ENCODE results near the gene RPL18. TPM values are rescaled to one million over a fixed set of nuclear protein-coding genes. Genes with fewer than 3 reads are reported as not detected.

The RPL18 gene
- total and polyA plus RNA-seq, 2 experiments from 2014 or later, result 659 to 1,266 TPM

DNA sequence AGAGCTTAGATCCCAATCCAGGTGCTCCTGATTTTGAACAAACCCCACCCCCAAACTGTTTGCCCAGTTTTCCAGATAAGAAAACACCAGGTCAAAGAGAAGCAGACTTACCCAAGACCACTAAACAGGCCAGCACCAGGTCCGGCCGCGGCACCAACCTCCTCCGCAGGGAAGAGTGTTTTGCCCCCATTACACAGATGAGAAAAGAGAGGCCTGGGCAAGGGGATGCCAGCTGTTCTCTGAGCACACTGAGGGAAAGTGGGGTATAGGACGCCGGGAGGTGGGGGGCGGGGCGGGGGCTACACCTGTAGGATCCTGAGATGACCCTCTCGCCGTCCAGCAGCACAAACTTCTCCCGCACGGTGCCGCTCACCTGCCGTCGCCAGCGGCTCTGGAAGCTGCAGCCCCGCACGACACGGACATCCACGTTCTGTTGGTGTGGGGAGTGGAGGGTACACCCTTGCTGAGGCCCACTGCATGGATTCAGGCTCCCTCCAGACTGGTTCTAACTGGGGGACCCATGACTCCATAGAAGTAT is 9.3 kb downstream of the RPL18 start:
- TF ChIP-seq EZH2phosphoT487 (IDR thresholded peaks at IDR 0.05; ENCODE audit: insufficient read depth, low read depth) (no peak), EZH2 (IDR thresholded peaks at IDR 0.05; ENCODE audit: insufficient read depth, poor library complexity, severe bottlenecking) (no peak)
- Histone ChIP-seq H3K4me1 (ENCODE audit: insufficient read depth) (no peaks in the 10 kb centered on the region), H3F3A (ENCODE audit: insufficient read depth) (0 out of 2 replicates have a peak, but pooled peaks cover 6% of the 10 kb centered on the region), H3K36me3 (ENCODE audit: low read depth) (no peaks in the 10 kb centered on the region), H3K79me2 (ENCODE audit: insufficient read depth) (no peaks in the 10 kb centered on the region), H3K9ac (no peak overlapping the region), H4K20me1 (ENCODE audit: insufficient read depth) (no peaks in the 10 kb centered on the region), H3K27ac (no peak overlapping the region), H3K4me2 (ENCODE audit: unreplicated experiment) (no peak overlapping the region), H3K9me2 (ENCODE audit: insufficient read depth) (no peaks in the 10 kb centered on the region), H3K4me3 (no peak overlapping the region), H3K27me3 (replicated peaks; ENCODE audit: insufficient read depth) (no peaks in the 10 kb centered on the region), H3K9me3 (ENCODE audit: low read depth) (no peaks in the 10 kb centered on the region), H2AFZ (no peak overlapping the region)
- in situ Hi-C loops (cut with MboI), result no loop called here
- no peak for DNase-seq
- WGBS, 2 experiments (ENCODE audit: low coverage in 1 of 2, low lambda C conversion rate in 2 of 2, missing lambda C conversion rate in 2 of 2), result 90 to 94% methylated on average over 10 to 20 of the region's 20 CpGs

DNA sequence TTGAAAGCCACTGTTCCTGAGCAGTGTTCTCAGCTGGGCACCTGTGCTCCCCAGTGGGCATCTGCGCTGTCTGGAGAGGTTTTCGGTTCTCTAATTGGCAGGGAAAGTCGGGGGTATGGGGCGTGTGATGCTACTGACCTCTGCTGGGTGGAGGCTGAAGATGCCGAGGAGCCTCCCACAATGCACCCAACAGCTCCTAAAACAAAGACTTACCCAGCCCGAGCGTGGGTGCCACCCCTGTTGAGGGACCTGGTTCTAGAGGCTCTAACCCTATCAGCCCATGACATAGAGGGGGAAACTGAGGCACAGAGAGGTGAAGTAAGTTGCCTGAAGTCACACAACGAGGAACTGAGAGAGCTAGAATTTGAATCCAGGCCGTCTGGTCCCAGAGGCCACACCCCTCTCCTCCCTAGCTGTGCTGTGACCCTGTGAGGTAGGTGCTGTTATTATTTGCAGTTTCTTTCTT is 10.1 kb downstream of the RPL18 start:
- H3K4me3 ChIP-seq, result no peak overlapping the region
- H3K9me2 ChIP-seq (ENCODE audit: insufficient read depth), result no peaks in the 10 kb centered on the region
- no peaks in the 10 kb centered on the region for H3K27me3 ChIP-seq (replicated peaks; ENCODE audit: insufficient read depth)
- no peak for TF ChIP-seq EZH2 (IDR thresholded peaks at IDR 0.05; ENCODE audit: insufficient read depth, poor library complexity, severe bottlenecking)
- no peak for TF ChIP-seq EZH2phosphoT487 (IDR thresholded peaks at IDR 0.05; ENCODE audit: insufficient read depth, low read depth)
- no peaks in the 10 kb centered on the region for H3K36me3 ChIP-seq (ENCODE audit: low read depth)
- H3K27ac ChIP-seq, result no peak overlapping the region
- no peaks in the 10 kb centered on the region for H3K4me1 ChIP-seq (ENCODE audit: insufficient read depth)
- no peaks in the 10 kb centered on the region for H3K9me3 ChIP-seq (ENCODE audit: low read depth)
- peak; percentile 73 for DNase-seq
- peak overlapping the region; percentile 61 for H3K4me2 ChIP-seq (ENCODE audit: unreplicated experiment)
- H2AFZ ChIP-seq, result peak overlapping the region; percentile 87
- no peaks in the 10 kb centered on the region for H3K79me2 ChIP-seq (ENCODE audit: insufficient read depth)
- in situ Hi-C loops (cut with MboI), result no loop called here
- no peak overlapping the region for H3K9ac ChIP-seq
- 0 out of 2 replicates have a peak, but pooled peaks cover 2% of the 10 kb centered on the region for H3F3A ChIP-seq (ENCODE audit: insufficient read depth)
- WGBS, 2 experiments (ENCODE audit: low coverage in 1 of 2, low lambda C conversion rate in 2 of 2, missing lambda C conversion rate in 2 of 2), result 12 to 20% methylated on average over 9 of the region's 9 CpGs
- no peaks in the 10 kb centered on the region for H4K20me1 ChIP-seq (ENCODE audit: insufficient read depth)

DNA sequence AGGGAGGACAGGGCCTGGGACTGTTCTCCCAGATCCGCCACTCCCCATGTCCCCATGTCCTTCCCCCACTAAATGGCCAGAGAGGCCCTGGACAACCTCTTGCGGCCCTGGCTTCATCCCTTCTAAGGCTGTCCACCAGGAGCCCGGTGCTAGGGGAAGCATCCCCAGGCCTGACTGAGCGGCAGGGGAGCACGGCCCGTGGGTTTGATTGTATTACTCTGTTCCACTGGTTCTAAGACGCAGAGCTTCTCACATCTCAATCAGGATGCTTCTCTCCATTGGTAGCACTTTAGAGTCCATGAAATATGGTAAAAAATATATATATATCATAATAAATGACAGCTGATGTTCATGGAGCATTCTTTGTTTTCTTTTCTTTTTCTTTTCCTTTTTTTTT is 11.6 kb downstream of the RPL18 start:
- Histone ChIP-seq H3K9me2 (ENCODE audit: insufficient read depth) (no peaks in the 10 kb centered on the region), H3K27me3 (replicated peaks; ENCODE audit: insufficient read depth) (no peaks in the 10 kb centered on the region), H3K4me2 (ENCODE audit: unreplicated experiment) (no peak overlapping the region), H2AFZ (no peak overlapping the region), H3K9ac (no peak overlapping the region), H3K4me1 (ENCODE audit: insufficient read depth) (no peaks in the 10 kb centered on the region), H3F3A (ENCODE audit: insufficient read depth) (no peaks in the 10 kb centered on the region), H4K20me1 (ENCODE audit: insufficient read depth) (no peaks in the 10 kb centered on the region), H3K79me2 (ENCODE audit: insufficient read depth) (no peaks in the 10 kb centered on the region), H3K9me3 (ENCODE audit: low read depth) (no peaks in the 10 kb centered on the region), H3K36me3 (ENCODE audit: low read depth) (no peaks in the 10 kb centered on the region), H3K4me3 (no peak overlapping the region), H3K27ac (no peak overlapping the region)
- 75 to 78% methylated on average over 7 of the region's 7 CpGs for WGBS, 2 experiments (ENCODE audit: low coverage in 1 of 2, low lambda C conversion rate in 2 of 2, missing lambda C conversion rate in 2 of 2)
- TF ChIP-seq EZH2phosphoT487 (IDR thresholded peaks at IDR 0.05; ENCODE audit: insufficient read depth, low read depth), result no peak
- TF ChIP-seq EZH2 (IDR thresholded peaks at IDR 0.05; ENCODE audit: insufficient read depth, poor library complexity, severe bottlenecking), result no peak
- DNase-seq, result no peak
- in situ Hi-C loops (cut with MboI), result no loop called here

DNA sequence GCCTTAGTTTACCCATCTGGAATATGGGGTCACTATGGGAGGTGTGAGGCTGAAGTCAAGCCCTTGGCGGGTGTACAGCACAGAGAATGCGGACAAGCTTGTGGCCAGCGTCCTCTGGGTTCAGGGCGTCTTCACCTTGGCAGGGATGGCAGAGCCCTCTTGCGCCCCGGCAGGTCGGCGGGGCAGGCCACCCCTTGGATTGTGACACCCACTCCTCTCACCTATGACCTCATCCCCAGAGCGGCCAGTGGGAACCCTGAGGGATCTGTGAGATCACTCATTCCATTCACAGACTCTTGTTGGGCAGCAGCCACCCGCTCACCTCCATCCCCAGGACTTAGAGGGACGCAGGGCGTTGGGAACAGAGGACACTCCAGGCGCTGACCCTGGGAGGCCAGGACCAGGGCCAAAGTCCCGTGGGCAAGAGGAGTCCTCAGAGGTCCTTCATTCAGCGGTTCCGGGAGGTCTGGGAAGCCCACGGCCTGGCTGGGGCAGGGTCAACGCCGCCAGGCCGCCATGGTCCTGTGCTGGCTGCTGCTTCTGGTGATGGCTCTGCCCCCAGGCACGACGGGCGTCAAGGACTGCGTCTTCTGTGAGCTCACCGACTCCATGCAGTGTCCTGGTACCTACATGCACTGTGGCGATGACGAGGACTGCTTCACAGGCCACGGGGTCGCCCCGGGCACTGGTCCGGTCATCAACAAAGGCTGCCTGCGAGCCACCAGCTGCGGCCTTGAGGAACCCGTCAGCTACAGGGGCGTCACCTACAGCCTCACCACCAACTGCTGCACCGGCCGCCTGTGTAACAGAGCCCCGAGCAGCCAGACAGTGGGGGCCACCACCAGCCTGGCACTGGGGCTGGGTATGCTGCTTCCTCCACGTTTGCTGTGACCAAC is 12.3 kb downstream of the RPL18 start, which contains the start of gene SPACA4:
TSS of gene SPACA4 (plus strand) at position 280 of the 896 bp plus-strand sequence. CDS start at position 517, 237 bp downstream.
- H3K4me3 ChIP-seq, result no peak within 1 kb of the TSS
- H3K9ac ChIP-seq, result no peak within 1 kb of the TSS
- no peaks in the 10 kb centered on the region for H3K79me2 ChIP-seq (ENCODE audit: insufficient read depth)
- H4K20me1 ChIP-seq (ENCODE audit: insufficient read depth), result no peaks in the 10 kb centered on the region
- DNase-seq, result no peak
- TF ChIP-seq EZH2 (IDR thresholded peaks at IDR 0.05; ENCODE audit: insufficient read depth, poor library complexity, severe bottlenecking) (no peak), EZH2phosphoT487 (IDR thresholded peaks at IDR 0.05; ENCODE audit: insufficient read depth, low read depth) (no peak)
- in situ Hi-C loops (cut with MboI), result no loop called here
- H3K27me3 ChIP-seq (replicated peaks; ENCODE audit: insufficient read depth), result no peaks in the 10 kb centered on the region
- no peak within 1 kb of the TSS for H3K4me2 ChIP-seq (ENCODE audit: unreplicated experiment)
- H3K9me2 ChIP-seq (ENCODE audit: insufficient read depth), result no peaks in the 10 kb centered on the region
- 87 to 88% methylated on average over 38 to 39 of the region's 39 CpGs for WGBS, 2 experiments (ENCODE audit: low coverage in 1 of 2, low lambda C conversion rate in 2 of 2, missing lambda C conversion rate in 2 of 2)
- no peaks in the 10 kb centered on the region for H3K4me1 ChIP-seq (ENCODE audit: insufficient read depth)
- H3K36me3 ChIP-seq (ENCODE audit: low read depth), result no peaks in the 10 kb centered on the region
- H3K27ac ChIP-seq, result no peak within 1 kb of the TSS
- H3F3A ChIP-seq (ENCODE audit: insufficient read depth), result no peaks in the 10 kb centered on the region
- no peak within 1 kb of the TSS for H2AFZ ChIP-seq
- no peaks in the 10 kb centered on the region for H3K9me3 ChIP-seq (ENCODE audit: low read depth)
